Measurements from ENCODE around the gene AGER.
A peak's percentile ranks its signal among the peaks of the same experiment; 100 is the strongest.

The AGER gene

DNA sequence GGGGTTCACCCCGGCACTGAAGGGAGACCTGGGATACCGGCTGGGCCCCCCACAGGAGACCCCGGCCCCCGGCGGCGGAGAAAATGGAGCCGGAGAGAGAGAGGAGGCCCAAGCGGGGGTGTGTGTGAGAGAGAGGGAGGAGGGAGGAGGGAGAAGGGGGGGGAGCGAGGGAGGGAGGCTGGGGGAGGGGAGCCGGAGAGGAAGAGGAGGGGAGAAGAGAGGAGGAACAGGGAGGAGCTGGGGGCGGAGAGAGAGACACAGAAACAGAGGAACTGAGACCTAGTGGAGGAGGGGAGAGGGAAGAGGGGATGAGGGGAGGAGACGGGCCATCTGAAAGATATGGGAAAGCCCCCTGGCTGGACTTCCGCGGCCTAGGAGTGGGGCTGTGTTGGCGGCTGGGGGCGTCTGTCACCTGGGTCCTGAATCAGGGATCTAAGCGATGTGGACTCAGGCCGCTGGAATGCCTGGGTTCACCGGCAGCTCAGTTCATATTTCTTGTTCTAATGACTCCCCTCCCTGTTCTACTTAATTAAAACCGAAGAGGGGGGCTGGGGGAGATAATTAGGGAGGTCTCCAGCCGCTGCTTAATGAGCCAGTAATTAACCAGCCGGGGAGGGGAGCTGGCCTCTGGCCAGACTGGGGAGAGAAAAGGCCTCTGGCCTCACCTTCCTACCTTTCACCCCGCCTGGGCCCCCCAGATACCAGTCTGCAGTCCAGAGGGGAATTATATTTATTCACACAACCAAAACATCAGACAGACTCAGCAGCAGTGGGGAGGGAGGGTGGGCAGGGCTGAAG is 6.2 kb upstream of the AGER start, which contains the start of gene PBX2 (continued):
- TF ChIP-seq ZSCAN5A (tag by site-specific recombination; IDR thresholded peaks at IDR 0.05) (no peak), PRDM4 (tag by site-specific recombination; IDR thresholded peaks at IDR 0.05) (peak; percentile 26; the same call in 1 of the 2 replicates), GFI1B (tag by site-specific recombination; IDR thresholded peaks at IDR 0.05) (no peak), ZNF747 (tag by site-specific recombination; IDR thresholded peaks at IDR 0.05) (no peak), ZNF76 (tag by site-specific recombination; IDR thresholded peaks at IDR 0.05; ENCODE audit: borderline replicate concordance, low read depth) (0 out of 2 replicates have a peak, but pooled peaks have one; percentile 17)
- TF ChIP-seq, protein P1, sequence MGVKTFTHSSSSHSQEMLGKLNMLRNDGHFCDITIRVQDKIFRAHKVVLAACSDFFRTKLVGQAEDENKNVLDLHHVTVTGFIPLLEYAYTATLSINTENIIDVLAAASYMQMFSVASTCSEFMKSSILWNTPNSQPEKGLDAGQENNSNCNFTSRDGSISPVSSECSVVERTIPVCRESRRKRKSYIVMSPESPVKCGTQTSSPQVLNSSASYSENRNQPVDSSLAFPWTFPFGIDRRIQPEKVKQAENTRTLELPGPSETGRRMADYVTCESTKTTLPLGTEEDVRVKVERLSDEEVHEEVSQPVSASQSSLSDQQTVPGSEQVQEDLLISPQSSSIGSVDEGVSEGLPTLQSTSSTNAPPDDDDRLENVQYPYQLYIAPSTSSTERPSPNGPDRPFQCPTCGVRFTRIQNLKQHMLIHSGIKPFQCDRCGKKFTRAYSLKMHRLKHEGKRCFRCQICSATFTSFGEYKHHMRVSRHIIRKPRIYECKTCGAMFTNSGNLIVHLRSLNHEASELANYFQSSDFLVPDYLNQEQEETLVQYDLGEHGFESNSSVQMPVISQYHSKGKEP (tag by site-specific recombination; IDR thresholded peaks at IDR 0.05), result no peak

DNA sequence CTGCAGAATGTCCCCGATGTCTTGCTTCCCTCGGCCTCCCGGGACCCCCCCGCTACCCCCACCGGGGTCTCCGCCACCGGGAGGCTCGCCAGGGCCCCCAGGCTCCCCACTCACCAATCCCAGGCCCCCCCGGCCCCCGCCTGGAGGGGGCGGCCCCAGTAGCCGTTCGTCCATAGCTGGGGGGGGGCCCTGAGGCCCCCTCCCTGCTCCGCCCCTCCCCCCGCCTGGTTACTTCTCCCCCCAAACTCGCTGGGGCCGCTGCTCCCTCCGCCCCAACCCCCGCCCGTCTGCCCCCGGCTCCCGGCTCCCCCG is 5.6 kb upstream of the AGER start:
- H3K4me3 ChIP-seq (ENCODE audit: low read depth, low read length), result peak overlapping the region; percentile 62
- H3K4me1 ChIP-seq (ENCODE audit: control insufficient read depth, insufficient read depth, low read length), result peaks cover 8% of the 10 kb centered on the region
- peak overlapping the region; percentile 77 for H3K27ac ChIP-seq (ENCODE audit: extremely low read depth, low read depth, low read length)
- no peaks in the 10 kb centered on the region for H3K9me3 ChIP-seq (ENCODE audit: control insufficient read depth, insufficient read depth, low read depth, low read length)
- ChIA-PET POLR2A (interaction anchor here (1.0 to 2.2 kb wide), 10 partner anchors 11 to 782 kb away, joined by 3 to 18 read pairs (median 6); partner anchors contain the start of genes AGPAT1, ATF6B and FKBPL), CTCF (interaction anchor here (0.6 to 1.8 kb wide), 4 partner anchors 13 to 72 kb away, joined by 3 to 6 read pairs (median 4); no protein-coding TSS in a partner anchor)
- peaks cover 0 to 27% of the 10 kb centered on the region in 2 experiments; a peak in 1 of 3 replicates for H3K36me3 ChIP-seq (ENCODE audit: control insufficient read depth in 2 of 2, insufficient read depth in 1 of 2, low read length in 2 of 2)
- TF ChIP-seq RBAK (tag by site-specific recombination; IDR thresholded peaks at IDR 0.05) (no peak), ZNF266 (tag by site-specific recombination; IDR thresholded peaks at IDR 0.05; ENCODE audit: low read depth) (no peak), ZBTB11 (tag by site-specific recombination; conservative IDR thresholded peaks at IDR 0.05; ENCODE audit: low read depth) (no peak), ZNF488 (tag by site-specific recombination; IDR thresholded peaks at IDR 0.05) (no peak), ZNF221 (tag by site-specific recombination; IDR thresholded peaks at IDR 0.05; ENCODE audit: borderline replicate concordance) (no peak), ZNF132 (tag by site-specific recombination; IDR thresholded peaks at IDR 0.05; ENCODE audit: borderline replicate concordance) (no peak), MZF1 (tag by site-specific recombination; IDR thresholded peaks at IDR 0.05; ENCODE audit: borderline replicate concordance) (no peak), ZNF785 (tag by site-specific recombination; IDR thresholded peaks at IDR 0.05) (no peak), IKZF3 (tag by site-specific recombination; IDR thresholded peaks at IDR 0.05) (no peak), SETDB1 (IDR thresholded peaks at IDR 0.05; ENCODE audit: insufficient read length, low read length) (no peak)
- TF ChIP-seq, protein P2, sequence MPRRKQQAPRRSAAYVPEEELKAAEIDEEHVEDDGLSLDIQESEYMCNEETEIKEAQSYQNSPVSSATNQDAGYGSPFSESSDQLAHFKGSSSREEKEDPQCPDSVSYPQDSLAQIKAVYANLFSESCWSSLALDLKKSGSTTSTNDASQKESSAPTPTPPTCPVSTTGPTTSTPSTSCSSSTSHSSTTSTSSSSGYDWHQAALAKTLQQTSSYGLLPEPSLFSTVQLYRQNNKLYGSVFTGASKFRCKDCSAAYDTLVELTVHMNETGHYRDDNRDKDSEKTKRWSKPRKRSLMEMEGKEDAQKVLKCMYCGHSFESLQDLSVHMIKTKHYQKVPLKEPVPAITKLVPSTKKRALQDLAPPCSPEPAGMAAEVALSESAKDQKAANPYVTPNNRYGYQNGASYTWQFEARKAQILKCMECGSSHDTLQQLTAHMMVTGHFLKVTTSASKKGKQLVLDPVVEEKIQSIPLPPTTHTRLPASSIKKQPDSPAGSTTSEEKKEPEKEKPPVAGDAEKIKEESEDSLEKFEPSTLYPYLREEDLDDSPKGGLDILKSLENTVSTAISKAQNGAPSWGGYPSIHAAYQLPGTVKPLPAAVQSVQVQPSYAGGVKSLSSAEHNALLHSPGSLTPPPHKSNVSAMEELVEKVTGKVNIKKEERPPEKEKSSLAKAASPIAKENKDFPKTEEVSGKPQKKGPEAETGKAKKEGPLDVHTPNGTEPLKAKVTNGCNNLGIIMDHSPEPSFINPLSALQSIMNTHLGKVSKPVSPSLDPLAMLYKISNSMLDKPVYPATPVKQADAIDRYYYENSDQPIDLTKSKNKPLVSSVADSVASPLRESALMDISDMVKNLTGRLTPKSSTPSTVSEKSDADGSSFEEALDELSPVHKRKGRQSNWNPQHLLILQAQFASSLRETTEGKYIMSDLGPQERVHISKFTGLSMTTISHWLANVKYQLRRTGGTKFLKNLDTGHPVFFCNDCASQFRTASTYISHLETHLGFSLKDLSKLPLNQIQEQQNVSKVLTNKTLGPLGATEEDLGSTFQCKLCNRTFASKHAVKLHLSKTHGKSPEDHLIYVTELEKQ (tag by site-specific recombination; IDR thresholded peaks at IDR 0.05; ENCODE audit: borderline replicate concordance), result no peak
